Effector memory CD8-positive, alpha-beta T cell (primary cell): ENCODE results near the gene MGLL.
A peak's percentile ranks its signal among the peaks of the same experiment; 100 is the strongest.

ENCODE experiments used
- ATAC-seq: fragments of 150-1000 bp; cut with Tn5 transposase; replicated peaks from 2 replicates; pipeline ENCODE4 v1.10.0; 2021; ENCODE audit warnings: mild to moderate bottlenecking, moderate library complexity
- DNase-seq, 3 experiments: peaks; one replicate each; pipeline ENCODE4 v3.0.0; 2021
- H3K27ac Mint-ChIP-seq, 2 donors: one replicate each; pipeline ENCODE4 v1.8.0; 2022; ENCODE audit warnings: mild to moderate bottlenecking in 2 of 2, mixed read lengths in 2 of 2, moderate library complexity in 2 of 2
- H3K27me3 Mint-ChIP-seq, 2 donors: one replicate each; pipeline ENCODE4 v1.8.0; 2022; ENCODE audit warnings: mixed read lengths in 2 of 2
- H3K36me3 Mint-ChIP-seq: one replicate; pipeline ENCODE4 v1.8.0; 2022; ENCODE audit warnings: mild to moderate bottlenecking, moderate library complexity, mixed read lengths; ENCODE audit not compliant: insufficient read depth
- H3K4me1 Mint-ChIP-seq, 2 donors: one replicate each; pipeline ENCODE4 v1.8.0; 2022; ENCODE audit warnings: low read depth in 2 of 2, mixed read lengths in 2 of 2
- H3K4me3 Mint-ChIP-seq, 2 donors: one replicate each; pipeline ENCODE4 v1.8.0; 2022; ENCODE audit warnings: mild to moderate bottlenecking in 2 of 2, mixed read lengths in 2 of 2, moderate library complexity in 2 of 2
- H3K9me3 Mint-ChIP-seq, 2 donors: one replicate each; pipeline ENCODE4 v1.8.0; 2022; ENCODE audit warnings: mixed read lengths in 2 of 2

Gene MGLL

DNA sequence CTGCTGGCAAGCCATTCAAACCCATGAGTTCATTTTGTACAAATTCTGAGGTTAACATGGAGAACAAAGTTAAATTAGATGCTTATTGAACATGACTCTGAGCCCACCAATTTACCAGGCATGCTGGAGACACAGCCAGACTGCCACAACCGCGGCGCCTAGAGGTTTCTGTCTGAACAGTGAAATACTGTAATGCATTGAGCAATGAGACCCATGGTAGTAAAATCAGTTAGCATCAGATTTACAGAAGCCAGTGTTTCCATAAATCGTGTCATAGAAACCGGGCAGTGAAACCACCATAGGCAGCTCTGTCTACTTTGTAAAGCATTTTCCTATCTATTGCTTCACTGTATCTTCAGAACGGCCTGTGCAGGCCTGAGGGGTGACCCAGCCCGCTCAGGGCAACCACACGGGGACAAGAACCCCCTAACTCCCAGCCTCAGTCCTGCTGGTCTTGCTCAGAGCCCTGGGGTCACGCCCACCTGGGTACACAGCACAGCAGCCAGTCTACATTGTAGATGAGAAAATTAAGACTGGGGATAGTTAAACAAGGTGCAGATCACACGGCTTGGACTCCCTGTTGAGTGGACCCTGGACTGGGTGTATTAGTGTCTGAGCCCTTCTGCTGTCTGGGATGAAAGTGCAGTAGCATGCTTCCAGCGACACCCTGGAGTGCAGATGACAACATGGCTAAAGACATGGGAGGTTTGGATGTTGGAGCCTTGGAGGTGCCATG is 44.2 kb downstream of the MGLL start:
- ATAC-seq: no peak
- Mint-ChIP-seq H3K27ac (no peak overlapping the region), H3K4me1 (peaks cover 5 to 7% of the 10 kb centered on the region in 2 donors), H3K9me3 (no peaks in the 10 kb centered on the region), H3K4me3 (no peak overlapping the region), H3K27me3 (peaks cover 6 to 12% of the 10 kb centered on the region in 2 donors), H3K36me3 (no peaks in the 10 kb centered on the region)
- no peak for DNase-seq

DNA sequence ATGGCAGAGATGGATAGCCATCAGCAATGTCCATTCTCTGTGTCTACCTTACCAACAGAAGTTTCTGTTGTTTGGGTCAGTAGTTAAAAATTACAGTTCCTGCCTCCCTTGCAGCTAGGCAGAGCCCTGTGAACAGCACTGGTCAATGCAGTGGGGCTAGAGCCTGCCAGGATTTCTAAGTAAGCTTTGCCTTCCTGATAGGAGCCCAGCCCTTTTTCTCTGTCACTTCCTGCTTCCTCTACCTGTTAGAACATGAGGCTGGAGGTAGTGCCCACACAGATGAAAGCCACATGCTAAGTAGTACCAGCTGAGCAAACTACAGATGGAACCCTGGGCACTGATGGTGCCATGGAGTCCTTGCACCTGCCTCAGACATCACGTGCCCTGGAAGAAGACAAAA is 45.0 kb downstream of the MGLL start:
- H3K4me3 Mint-ChIP-seq: no peak overlapping the region
- no peaks in the 10 kb centered on the region for H3K9me3 Mint-ChIP-seq
- peaks cover 5 to 7% of the 10 kb centered on the region in 2 donors for H3K4me1 Mint-ChIP-seq
- ATAC-seq (no peak), DNase-seq (no peak)
- H3K27ac Mint-ChIP-seq: no peak overlapping the region
- H3K36me3 Mint-ChIP-seq: no peaks in the 10 kb centered on the region
- H3K27me3 Mint-ChIP-seq: peaks cover 6 to 12% of the 10 kb centered on the region in 2 donors

DNA sequence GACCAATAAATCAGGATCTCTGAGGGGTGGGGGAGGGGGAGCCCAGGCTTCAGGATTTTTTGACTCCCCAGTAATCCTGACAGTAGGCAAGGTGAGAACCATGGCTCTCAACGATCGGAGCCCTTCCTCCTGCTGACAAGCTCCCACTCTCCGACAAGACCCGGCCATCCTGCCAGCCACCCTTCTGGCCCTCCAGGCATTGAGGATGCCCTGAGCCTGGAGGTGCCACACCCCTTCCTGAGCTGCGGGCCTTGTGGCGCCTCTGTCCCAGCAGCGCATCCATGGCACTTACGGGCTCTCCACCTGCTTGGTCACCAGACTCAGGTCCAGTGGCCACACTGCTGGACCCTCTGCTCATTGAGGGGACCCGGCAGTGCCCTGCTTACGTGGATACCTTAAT is 46.0 kb downstream of the MGLL start:
- Mint-ChIP-seq H3K9me3 (no peaks in the 10 kb centered on the region), H3K4me1 (peaks cover 5 to 7% of the 10 kb centered on the region in 2 donors), H3K4me3 (no peak overlapping the region), H3K36me3 (no peaks in the 10 kb centered on the region), H3K27ac (peak overlapping the region; percentile 63 to 86), H3K27me3 (peaks cover 6 to 12% of the 10 kb centered on the region in 2 donors)
- DNase-seq (no peak), ATAC-seq (no peak)

DNA sequence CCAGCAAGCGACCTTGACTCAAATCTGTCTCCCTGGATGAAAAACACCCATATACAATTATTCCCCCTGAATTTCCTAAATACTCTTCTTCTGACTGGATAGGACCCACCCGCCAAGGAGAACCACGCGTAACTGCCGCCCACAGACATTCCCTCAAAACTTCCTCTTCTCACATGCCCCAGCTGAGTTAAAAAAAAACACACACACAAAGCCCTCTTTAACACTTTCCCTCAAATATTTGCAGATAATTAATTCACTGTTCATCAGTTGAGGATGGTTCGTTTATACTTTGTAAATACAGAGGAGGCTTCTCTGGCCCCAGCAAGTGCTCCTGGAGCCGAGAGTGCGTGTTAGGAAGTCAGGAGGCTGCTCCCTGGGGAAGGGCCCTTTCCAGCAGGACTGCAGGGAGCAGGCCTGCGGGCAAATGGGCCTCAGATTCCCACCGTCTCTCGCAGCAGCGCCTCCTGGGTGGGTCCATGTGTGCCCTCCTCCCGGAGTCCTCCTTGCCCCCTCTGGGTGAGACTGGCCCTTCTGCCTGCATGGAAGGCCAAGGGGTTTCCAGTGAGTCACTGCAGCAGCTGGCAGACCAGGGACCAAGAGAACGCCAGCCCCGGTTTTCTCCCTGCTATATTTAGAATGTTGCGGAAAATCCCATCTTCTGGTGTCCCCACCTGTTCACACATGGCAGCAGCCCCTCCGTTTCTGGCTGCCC is 46.8 kb downstream of the MGLL start:
- Mint-ChIP-seq H3K36me3 (no peaks in the 10 kb centered on the region), H3K9me3 (no peaks in the 10 kb centered on the region), H3K27me3 (peaks cover 6 to 12% of the 10 kb centered on the region in 2 donors), H3K4me1 (peaks cover 5 to 7% of the 10 kb centered on the region in 2 donors), H3K4me3 (no peak overlapping the region), H3K27ac (peak overlapping the region; percentile 63 to 86)
- DNase-seq: no peak
- no peak for ATAC-seq

DNA sequence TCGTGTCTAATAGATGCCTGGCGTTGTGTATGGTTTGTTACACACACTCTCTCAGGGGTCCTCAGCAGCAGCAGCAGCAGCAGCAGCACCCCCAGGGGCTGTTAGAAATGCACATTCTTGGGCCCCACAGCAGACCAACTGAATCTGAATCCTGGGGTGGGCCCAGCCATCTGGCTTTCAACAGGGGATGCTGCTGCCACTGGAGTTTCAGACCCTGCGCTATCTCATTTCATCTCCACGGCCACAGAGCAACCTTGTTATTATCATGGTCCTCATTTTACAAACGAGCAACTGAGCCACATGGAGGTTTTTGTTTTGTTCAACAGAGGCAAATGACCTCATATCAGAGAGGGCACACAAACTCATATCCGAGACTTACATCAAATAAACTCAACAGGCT is 47.7 kb downstream of the MGLL start:
- no peak overlapping the region for H3K4me3 Mint-ChIP-seq
- DNase-seq (no peak), ATAC-seq (no peak)
- peak overlapping the region; percentile 11 to 36 for H3K27ac Mint-ChIP-seq
- peaks cover 6 to 18% of the 10 kb centered on the region in 2 donors for H3K27me3 Mint-ChIP-seq
- peaks cover 5 to 7% of the 10 kb centered on the region in 2 donors for H3K4me1 Mint-ChIP-seq
- no peaks in the 10 kb centered on the region for H3K36me3 Mint-ChIP-seq
- no peaks in the 10 kb centered on the region for H3K9me3 Mint-ChIP-seq

DNA sequence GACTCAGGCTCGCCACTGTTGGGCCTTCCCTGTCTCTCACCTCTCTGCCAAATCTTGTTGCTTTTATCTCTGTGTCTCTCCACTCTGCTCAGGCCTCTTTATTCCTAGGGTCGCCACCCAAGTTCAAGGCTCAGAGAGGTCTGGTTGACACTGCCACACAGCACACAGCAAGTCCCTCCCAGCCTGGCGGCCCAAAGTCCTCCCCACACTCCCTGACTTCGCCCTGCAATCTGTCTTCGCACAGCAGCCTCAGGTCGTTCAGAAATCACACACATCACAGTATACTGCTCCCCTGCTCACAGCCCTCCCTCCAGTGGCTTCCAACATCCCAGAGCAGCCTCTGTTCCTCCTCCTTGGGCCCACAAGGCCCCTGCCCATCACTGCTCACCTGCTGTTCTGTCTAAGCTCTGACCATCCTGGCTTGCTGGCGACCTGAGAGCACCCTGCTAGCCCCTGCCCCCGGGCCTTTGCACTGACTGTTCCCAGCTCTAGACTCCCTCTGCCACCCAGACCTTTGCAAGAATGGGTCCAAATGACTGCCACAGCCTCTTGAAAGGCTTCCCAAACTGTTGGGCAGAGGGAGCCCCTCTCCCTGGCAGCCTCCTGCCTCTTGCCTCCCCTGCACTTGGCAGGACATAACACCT is 48.4 kb downstream of the MGLL start:
- Mint-ChIP-seq H3K27ac (no peak overlapping the region), H3K27me3 (peaks cover 6 to 21% of the 10 kb centered on the region in 2 donors), H3K36me3 (no peaks in the 10 kb centered on the region), H3K4me3 (no peak overlapping the region), H3K4me1 (peaks cover 5 to 7% of the 10 kb centered on the region in 2 donors), H3K9me3 (no peaks in the 10 kb centered on the region)
- no peak for ATAC-seq
- DNase-seq: no peak

DNA sequence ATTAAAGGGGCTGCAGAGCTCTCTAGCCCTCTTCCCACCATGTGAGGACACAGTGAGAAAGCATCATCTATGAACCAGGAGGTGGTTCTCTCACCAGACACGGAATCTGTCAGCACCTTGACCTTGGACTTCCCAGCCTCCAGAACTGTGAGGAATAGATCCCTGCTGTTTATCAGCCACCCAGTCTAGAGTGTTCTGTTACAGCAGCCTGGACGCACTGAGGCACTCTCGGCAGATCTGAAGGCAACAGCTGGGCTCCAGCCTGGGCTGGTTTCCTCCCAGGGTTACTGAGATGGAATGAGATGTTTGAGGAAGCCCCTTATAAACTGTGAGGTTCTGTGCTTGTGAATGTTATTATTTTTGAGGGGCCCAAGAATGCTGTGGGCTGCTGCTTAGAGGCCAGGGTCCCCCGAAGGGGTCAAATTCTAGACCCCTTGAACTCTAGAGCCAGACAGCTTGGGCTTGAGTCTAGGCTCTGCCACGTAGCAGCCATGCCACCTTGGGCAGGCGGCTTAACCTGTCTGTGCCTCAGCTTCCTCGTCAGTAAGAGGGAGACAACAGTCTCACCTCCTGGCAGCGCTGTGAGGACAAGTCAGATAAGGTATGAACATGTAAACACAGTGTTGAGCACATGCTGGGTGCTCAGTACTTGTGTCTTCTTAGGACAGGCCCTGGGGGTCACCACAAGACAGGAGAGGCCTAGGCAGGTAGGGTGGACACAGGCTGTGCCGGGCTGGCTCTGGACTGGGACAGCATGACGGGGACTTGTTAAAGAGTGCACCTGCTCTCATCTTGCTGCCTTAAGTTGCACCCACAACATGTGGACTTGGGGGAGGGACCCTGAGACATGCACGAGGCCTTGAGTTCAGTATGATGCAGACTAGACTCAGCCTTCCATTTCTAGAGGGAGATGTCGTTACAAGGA is 49.2 kb downstream of the MGLL start:
- H3K4me3 Mint-ChIP-seq: no peak overlapping the region

DNA sequence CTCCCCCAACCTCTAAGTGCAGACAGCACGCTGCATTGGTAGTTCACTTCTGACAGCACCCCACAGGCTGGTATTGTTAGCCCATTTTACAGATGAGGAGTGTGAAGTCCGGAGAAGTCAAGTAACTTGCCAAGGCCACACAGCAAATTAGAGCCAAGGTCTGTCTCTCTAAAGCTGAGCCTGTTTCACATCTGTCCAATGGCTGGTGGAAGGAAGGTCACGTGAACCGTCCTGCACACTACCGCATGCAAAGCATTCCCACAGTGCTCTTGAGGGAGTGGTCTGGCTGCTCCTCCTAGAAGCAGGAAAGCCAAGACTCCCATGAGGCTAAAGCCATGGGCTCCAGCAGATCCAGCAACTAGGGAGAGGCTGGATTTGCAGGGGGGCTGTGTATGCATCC is 50.0 kb downstream of the MGLL start:
- Mint-ChIP-seq H3K4me3 (no peak overlapping the region), H3K4me1 (peaks cover 5 to 7% of the 10 kb centered on the region in 2 donors), H3K27ac (no peak overlapping the region), H3K36me3 (no peaks in the 10 kb centered on the region), H3K9me3 (no peaks in the 10 kb centered on the region), H3K27me3 (peaks cover 7 to 21% of the 10 kb centered on the region in 2 donors)
- DNase-seq (no peak), ATAC-seq (no peak)

More for the DNA sequence above, 49.2 kb downstream of the MGLL start:
- H3K4me1 Mint-ChIP-seq: peaks cover 5 to 7% of the 10 kb centered on the region in 2 donors
- H3K27me3 Mint-ChIP-seq: peaks cover 6 to 21% of the 10 kb centered on the region in 2 donors
- no peak overlapping the region for H3K27ac Mint-ChIP-seq
- ATAC-seq (no peak), DNase-seq (no peak)
- H3K9me3 Mint-ChIP-seq: no peaks in the 10 kb centered on the region
- H3K36me3 Mint-ChIP-seq: no peaks in the 10 kb centered on the region

DNA sequence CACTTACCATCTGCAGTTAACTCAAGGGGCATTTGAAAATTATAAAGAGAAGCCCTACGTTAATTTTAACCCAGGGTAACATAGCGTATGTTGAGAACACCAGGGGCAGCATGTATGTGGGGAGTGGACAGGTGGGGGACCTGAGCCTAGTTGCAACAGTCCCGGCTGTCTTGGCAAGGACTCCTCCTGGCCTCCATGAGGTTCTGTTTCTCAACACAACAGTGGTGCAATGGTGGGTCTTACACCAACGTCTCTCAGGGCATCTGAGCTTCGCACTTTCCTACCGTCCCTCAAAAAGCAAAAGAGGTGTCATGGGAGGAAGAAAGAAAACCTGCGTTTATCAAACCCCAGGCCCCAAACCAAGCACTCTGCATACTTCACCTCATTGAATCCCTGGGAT is 50.6 kb downstream of the MGLL start:
- DNase-seq: no peak
- ATAC-seq: no peak
- H3K9me3 Mint-ChIP-seq: no peaks in the 10 kb centered on the region
- H3K27me3 Mint-ChIP-seq: peaks cover 12 to 18% of the 10 kb centered on the region in 2 donors
- no peak overlapping the region for H3K4me3 Mint-ChIP-seq
- no peak overlapping the region for H3K27ac Mint-ChIP-seq
- H3K4me1 Mint-ChIP-seq: peaks cover 5 to 7% of the 10 kb centered on the region in 2 donors
- no peaks in the 10 kb centered on the region for H3K36me3 Mint-ChIP-seq

DNA sequence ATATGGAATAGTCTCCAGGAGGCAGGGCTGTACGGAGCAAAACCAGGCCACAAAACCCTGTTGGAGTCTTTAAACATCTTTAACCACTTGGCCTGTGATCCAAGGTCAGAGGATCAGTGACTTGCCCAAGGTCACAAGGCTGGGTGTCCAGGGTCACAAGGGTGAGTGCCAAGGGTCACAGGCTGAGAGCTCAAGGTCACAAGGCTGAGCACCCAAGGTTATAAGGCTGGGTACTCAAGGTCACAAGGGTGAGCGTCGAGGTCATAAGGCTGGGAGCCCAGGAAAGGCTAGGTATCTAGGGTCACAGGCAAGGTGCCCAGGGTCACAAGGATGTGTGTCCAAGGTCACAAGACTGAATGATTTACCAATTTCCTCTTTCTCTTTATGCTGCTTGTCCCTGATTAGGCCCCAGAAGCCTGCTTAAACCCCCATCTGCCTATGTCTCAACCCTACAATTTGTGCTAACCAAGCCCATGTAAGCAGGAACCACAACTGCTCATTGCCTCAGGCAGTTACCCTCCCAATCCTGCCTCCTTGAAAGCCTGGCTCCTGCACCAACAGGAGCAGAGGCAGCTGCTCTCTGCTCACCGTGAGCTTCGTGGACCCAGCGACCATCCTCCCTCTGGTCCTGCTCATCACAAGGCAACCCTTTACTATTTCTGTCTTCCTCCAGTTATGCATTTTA is 51.5 kb downstream of the MGLL start:
- Mint-ChIP-seq H3K27ac (no peak overlapping the region), H3K36me3 (no peaks in the 10 kb centered on the region), H3K4me3 (no peak overlapping the region), H3K27me3 (peaks cover 14 to 18% of the 10 kb centered on the region in 2 donors), H3K9me3 (no peaks in the 10 kb centered on the region), H3K4me1 (peaks cover 0 to 1% of the 10 kb centered on the region in 2 donors)
- ATAC-seq (no peak), DNase-seq (no peak)

DNA sequence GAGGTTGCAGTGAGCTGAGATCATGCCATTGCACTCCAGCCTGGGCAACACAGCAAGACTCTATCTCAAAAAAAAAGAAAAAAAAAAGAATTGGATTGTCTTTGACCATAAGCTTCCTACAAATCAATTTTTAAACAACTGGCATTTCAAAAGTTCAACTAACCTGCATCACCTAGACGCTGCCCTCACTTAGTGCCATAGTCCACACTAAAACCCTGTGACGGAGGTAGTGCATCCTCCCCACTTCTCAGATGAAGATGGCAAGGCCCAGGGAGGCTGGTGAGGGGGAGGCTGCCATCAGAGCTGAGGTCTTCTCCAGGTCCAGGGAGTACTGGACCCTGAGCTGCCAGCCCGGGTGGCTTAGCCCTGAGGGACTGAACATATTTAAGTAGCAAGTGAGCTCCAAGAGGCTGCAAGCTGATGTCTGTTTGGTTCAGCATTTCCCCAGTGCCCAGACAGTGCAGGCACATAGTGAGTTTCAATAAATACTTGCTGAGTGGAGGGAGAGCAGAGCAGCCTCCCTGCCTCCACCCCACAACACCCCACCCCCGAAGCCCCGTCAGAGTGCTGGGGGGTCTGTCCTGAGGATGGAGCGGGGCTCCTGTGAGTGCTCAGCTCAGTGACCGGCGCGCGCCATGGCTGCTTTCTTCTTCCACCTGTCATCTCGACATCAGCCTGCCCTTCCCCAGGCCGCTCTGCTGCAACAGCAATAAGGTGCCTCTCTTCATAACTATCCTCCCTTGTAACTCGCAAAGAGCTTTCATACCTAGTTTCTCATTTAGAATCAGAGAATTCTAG is 52.8 kb downstream of the MGLL start:
- no peak overlapping the region for H3K27ac Mint-ChIP-seq
- H3K36me3 Mint-ChIP-seq: no peaks in the 10 kb centered on the region
- no peak for ATAC-seq
- H3K4me3 Mint-ChIP-seq: no peak overlapping the region
- peaks cover 18 to 24% of the 10 kb centered on the region in 2 donors for H3K27me3 Mint-ChIP-seq
- DNase-seq: no peak
- peaks cover 0 to 1% of the 10 kb centered on the region in 2 donors for H3K4me1 Mint-ChIP-seq
- no peaks in the 10 kb centered on the region for H3K9me3 Mint-ChIP-seq
